Sciatic nerve (tissue), 2 donors: ENCODE measurements around the gene AXDND1. TPM values are rescaled to one million over a fixed set of nuclear protein-coding genes. Genes with fewer than 3 reads are reported as not detected.
"Not testable (repeated sequence)": the region's sequence is repeated elsewhere in the genome, so short reads cannot be mapped to it uniquely, and the experiment has no call there.

Source experiments
- ATAC-seq: fragments of 200-7000 bp; cut with Tn5 transposase; one replicate; pipeline ENCODE4 v1.9.1; 2020; ENCODE audit warnings: mild to moderate bottlenecking, moderate library complexity
- DNase-seq: peaks from one replicate; pipeline ENCODE4 v3.0.0-alpha.2; 2020; ENCODE audit warnings: low spot score
- intact Hi-C: fragments of 100-400 bp; cut with DNase I; formaldehyde crosslinking; loops from one replicate; pipeline ENCODE4 v1.14.2; 2022
- total RNA-seq: library from RNA; stranded (reverse); fragmentation: NEBNext Ultra II Directional; extraction: Animal tissue kit (Norgen Biotek cat#: 25700); gene quantifications from one replicate; pipeline ENCODE4 v1.2.1, GENCODE V29; 2021
- donor health status: DM: no; HTN: no; CAD: no.
- donor health status: DM: no; HTN: no; CAD: no.

AXDND1 gene
- total RNA-seq, 1 donor from 2014 or later: 0.98 TPM

- no peak for DNase-seq
- no peak for ATAC-seq
- intact Hi-C loops: no loop called here
Measured at GRCh38 chr1:179445593-179445992, 79.8 kb downstream of the AXDND1 start.

DNA sequence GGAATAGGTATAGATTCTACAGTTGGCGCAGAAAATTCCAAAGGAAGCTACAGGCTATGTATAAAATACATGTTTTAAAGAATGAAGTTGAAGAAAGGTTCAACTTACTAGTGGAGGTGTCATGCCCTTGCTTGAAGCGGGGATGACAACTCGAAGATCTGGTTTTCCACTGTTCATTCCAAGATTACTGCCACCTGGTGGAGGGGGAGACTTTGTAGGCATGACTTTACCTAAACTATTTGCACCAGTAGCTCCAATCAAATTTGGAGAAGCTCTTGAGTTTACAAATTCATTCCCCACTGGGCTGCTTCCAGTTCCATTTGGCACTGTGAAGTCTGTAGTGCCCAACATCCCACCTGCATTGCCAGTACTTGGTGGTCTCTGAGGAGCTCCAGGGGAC, 81.7 kb downstream of the AXDND1 start:
- intact Hi-C loops: no loop called here
- ATAC-seq (no peak), DNase-seq (no peak)

GRCh38 chr1:179448437-179449149, 82.8 kb downstream of the AXDND1 start:
- intact Hi-C loops: no loop called here
- ATAC-seq (no peak), DNase-seq (no peak)

DNA sequence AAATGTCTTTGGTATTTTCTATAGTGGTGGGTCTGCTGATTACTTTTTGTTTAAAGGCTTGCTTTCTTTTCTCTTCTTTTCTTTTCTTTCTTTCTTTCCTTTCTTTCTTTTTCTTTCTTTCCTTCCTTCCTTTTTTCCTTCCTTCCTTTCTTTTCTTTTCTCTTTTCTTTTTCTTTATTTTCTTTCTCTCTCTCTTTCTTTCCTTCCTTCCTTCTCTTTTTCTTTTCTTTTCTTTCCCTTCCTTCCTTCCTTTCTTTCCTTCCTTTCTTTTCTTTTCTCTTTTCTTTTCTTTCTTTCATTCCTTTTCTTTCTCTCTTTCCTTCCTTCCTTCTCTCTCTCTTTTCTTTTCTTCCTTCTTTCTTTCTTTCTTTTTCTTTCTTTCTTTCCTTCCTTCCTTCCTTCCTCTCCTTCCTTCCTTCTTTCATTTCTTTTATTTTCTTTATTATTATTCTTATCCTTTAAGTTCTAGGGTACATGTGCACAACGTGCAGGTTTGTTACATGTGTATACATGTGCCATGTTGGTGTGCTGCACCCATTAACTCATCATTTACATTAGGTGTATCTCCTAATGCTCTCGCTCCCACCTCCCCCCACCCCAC, 93.9 kb downstream of the AXDND1 start:
- intact Hi-C loops, DNase-seq, ATAC-seq: not testable (repeated sequence)

DNA sequence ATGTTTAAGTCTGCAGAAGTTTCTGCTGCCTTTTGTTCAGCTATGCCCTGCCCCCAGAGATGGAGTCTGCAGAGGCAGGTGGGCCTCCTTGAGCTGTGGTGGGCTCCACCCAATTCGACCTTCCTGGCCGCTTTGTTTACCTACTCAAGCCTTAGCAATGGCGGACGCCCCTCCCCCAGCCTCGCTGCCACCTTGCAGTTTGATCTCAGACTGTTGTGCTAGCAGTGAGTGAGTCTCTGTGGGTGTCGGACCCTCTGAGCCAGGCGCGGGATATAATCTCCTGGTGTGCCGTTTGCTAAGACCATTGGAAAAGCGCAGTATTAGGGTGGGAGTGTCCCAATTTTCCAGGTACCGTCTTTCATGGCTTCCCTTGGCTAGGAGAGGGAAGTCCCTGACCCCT, 99.9 kb downstream of the AXDND1 start:
- intact Hi-C loops, DNase-seq, ATAC-seq: not testable (repeated sequence)

DNA sequence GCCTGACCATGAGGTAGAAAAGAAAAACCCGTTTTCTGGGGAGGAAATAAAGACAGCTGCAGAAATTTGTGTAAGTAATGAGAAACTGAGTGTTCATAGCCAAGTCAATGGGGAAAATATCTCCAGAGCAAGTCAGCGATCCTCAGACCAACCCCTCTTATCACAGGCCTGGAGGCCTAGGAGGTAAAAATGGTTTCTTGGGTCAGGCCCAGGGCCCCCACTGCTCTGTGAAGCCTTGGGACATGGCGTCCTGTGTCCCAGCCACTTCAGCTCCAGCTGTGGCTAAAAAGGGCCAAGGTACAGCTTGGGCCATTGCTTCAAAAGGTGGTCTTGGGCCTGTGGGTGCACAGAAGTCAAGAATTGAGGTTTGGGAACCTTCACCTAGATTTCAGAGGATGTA, 108.9 kb downstream of the AXDND1 start:
- ATAC-seq: no peak
- no peak for DNase-seq
- intact Hi-C loops: no loop called here

DNA sequence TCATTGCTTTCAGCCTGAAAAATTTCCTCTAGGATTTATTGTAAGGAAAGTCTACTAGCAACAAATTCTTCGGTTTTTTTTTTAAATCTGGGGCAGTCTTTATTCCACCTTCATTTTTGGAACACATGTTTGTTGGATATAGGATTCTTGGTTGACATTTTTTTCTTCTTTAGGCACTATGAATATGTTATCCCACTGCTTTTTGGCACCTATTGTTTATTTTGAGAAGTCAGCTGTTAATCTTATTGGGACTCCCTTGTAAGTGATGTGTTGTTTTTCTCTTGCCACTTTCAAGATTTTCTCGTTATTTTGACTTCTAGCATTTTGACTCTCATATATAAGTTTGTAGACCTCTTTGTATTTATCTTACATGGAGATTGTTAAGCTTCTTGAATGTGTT, 110.7 kb downstream of the AXDND1 start:
- intact Hi-C loops: no loop called here
- DNase-seq (no peak), ATAC-seq (no peak)

DNA sequence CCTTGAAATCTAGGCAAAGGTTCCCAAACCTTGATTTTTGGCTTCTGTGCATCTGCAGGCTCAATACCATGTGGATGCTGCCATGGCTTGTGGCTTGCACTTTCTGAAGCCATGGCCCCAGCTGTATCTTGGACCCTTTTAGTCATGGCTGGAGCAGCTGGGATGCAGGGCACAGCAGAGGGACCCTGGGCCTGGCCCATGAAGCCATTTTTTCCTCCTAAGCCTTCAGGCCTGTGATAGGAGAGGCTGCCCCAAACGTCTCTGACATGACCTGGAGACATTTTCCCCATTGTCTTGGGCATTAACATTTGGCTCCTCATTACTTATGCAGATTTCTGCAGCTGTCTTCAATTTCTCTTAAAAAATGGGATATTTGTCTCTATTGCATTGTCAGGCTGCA, 112.6 kb downstream of the AXDND1 start:
- no peak for ATAC-seq
- DNase-seq: no peak
- intact Hi-C loops: no loop called here

DNA sequence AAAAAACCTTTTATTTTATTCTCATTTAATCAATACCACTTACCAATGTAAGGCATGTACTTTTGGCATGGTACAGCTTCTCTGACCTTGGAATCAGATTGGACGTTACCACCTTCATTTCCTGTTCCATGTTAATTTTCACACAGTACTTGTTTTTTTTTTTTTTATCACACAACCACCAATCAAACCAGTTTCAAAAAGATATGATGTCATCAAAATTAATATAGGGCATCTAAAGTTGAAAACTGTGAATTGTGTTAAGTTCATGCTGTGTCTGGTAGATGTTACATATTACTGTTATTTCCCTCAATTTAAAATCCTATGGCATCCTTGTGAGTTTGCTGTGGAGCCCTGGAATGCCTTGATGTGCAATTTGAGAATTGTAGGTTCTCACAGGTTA, 124.8 kb downstream of the AXDND1 start:
- ATAC-seq (no peak), DNase-seq (no peak)
- intact Hi-C loops: no loop called here

DNA sequence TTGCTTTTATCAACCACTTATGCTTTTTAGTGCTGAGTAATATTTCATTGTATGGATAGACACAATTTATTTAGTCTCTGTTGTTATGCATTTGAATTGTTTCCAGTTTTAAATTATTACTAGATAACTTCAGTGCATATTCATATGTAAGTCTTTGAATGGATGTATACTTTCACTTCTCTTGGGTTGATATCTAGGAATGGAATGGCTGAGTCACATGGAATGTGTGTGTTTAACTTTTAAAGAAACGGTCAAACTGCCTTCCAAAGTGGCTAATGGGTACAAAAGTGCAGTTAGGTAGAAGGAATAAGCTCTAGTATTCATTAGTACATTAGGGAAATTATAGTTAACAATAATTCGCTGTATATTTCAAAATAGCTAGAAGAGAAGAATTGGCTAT, 127.6 kb downstream of the AXDND1 start:
- no peak for ATAC-seq
- no peak for DNase-seq
- intact Hi-C loops: no loop called here

GRCh38 chr1:179506199-179506598, 140.4 kb downstream of the AXDND1 start:
- DNase-seq (no peak), ATAC-seq (no peak)
- intact Hi-C loops: no loop called here

- no peak for DNase-seq
- intact Hi-C loops: no loop called here
- ATAC-seq: no peak
Measured at GRCh38 chr1:179509384-179509783, 143.6 kb downstream of the AXDND1 start.

- intact Hi-C loops: no loop called here
- ATAC-seq: no peak
- DNase-seq: no peak
Measured at GRCh38 chr1:179510038-179510437, 144.3 kb downstream of the AXDND1 start.

GRCh38 chr1:179516976-179517705, 151.4 kb downstream of the AXDND1 start:
- ATAC-seq (no peak), DNase-seq (no peak)
- intact Hi-C loops: no loop called here

GRCh38 chr1:179518544-179518943, 152.8 kb downstream of the AXDND1 start:
- ATAC-seq: not testable (repeated sequence)

GRCh38 chr1:179529482-179530195, 163.9 kb downstream of the AXDND1 start:
- no peak for ATAC-seq
- no peak for DNase-seq
- intact Hi-C loops: no loop called here

More at GRCh38 chr1:179518544-179518943, 152.8 kb downstream of the AXDND1 start:
- DNase-seq, intact Hi-C loops: not testable (repeated sequence)

GRCh38 chr1:179530352-179530751, 164.6 kb downstream of the AXDND1 start:
- intact Hi-C loops: no loop called here
- no peak for ATAC-seq
- DNase-seq: no peak

DNA sequence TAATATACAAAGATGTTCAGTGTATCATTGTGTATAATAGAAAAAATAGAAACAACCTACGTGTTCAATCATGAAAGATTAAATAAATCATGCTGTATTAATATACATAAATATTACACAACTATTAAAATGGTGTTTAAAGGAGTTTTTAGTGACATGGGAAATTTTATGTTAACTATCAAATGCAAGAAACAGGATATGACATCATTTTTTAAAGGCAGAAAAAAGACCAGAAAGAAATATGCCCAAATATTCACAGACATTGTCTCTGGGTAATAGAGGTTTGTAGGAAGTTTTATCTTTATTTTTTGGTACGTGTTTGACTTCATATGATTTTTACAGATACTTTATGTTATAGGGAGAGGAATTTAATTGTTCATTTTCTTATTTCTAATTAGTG, 176.0 kb downstream of the AXDND1 start:
- DNase-seq (no peak), ATAC-seq (no peak)
- intact Hi-C loops: no loop called here

DNA sequence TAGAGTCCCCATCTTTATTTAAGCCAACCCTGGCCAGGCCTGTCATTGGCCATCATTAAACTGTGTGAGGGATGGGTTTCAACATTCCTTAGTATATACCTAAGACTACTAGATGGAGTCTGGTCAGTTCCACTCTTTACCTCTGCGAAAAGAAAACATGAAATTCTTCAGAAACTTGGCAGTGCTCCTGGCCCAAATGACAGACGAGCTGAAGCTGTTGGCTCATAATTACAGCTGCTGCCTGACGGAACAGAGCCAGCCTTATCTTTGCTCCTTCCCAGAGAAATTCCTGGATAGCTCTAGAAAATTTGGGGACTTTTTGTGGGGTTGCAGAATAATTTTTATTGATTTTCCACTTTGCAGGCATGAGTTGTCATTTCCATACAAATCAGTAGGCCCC, 179.6 kb downstream of the AXDND1 start:
- ATAC-seq: no peak
- intact Hi-C loops: no loop called here
- no peak for DNase-seq
